Loucy (cell line): Measurements from ENCODE around the gene PDE6C.

ENCODE experiments used
- CTCF ChIP-seq: fragments of 200-600 bp; sonication (generic); conservative IDR thresholded peaks from 2 replicates; pipeline ENCODE4 v1.5.1; 2014; ENCODE audit warnings: mild to moderate bottlenecking, antibody characterized with exemption, low read length
- EZH2phosphoT487 ChIP-seq: fragments of 200-600 bp; IDR thresholded peaks from 2 replicates; pipeline ENCODE4 v1.6.1; 2018; ENCODE audit warnings: antibody characterized with exemption, mild to moderate bottlenecking, moderate library complexity, borderline replicate concordance

- TF ChIP-seq CTCF, result no peak
- TF ChIP-seq EZH2phosphoT487, result no peak
Measured at GRCh38 chr10:93628858-93629257, 16.5 kb downstream of the PDE6C start.
